ENCODE results near the gene COA4. TPM values are rescaled to one million over a fixed set of nuclear protein-coding genes. Genes with fewer than 3 reads are reported as not detected.

The COA4 gene
- total RNA-seq, 2 donors from 2014 or later, result 85.7 to 151 TPM

DNA sequence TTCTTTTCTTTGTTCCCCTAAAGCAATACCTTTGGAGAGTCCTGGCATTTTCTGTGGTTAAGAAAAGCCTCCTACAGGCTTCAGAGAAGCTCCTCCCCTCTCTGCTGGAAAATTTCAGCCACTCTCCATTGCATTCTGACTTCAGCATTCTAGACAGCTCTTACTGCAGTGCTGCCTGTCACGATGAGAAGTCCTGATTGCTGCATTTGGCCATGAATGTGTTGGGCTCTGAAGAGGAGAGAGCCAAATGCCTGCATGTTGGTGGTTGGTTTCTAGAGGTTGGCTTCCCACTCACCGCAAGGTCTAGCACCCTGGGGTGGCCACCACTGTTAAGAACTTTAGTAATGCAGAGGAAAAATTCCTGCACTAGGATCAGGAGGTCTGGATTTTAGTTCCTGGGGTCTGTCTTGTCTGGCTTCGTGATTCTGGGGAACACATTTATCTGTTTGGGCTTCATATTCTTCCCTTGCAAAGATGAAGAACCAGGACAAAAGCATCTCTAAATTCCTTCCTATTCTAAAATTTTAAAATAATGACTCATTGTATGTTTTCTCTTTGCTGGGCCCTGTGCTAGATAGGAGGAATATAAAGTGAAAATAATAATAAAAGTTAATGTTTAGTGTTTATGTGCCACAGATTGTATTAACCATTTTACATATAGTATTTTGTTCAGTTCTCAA, 38.1 kb downstream of the COA4 start:
- H3K4me1 ChIP-seq (ENCODE audit: control insufficient read depth, insufficient read depth, low read length), result no peaks in the 10 kb centered on the region
- no peak for TF ChIP-seq CTCF (conservative IDR thresholded peaks at IDR 0.05)
- no peaks in the 10 kb centered on the region for H3K27me3 ChIP-seq (ENCODE audit: control insufficient read depth, insufficient read depth, low read length, poor library complexity, severe bottlenecking)
- H3K36me3 ChIP-seq (ENCODE audit: control insufficient read depth, insufficient read depth, low read length), result peaks cover 2% of the 10 kb centered on the region
- H3K4me3 ChIP-seq (ENCODE audit: low read length), result no peak overlapping the region
- 77% methylated on average over 3 of the region's 3 CpGs; no CpG with 5 or more reads in 1 of the 2 experiments for WGBS, 2 experiments (ENCODE audit: insufficient coverage in 1 of 2, insufficient read length in 1 of 2)
- H3K36me3 Mint-ChIP-seq (ENCODE audit: low read depth), result peaks cover 21% of the 10 kb centered on the region
- no peaks in the 10 kb centered on the region for H3K9me3 Mint-ChIP-seq
- H3K4me1 Mint-ChIP-seq, result no peaks in the 10 kb centered on the region
- H3K4me3 Mint-ChIP-seq, result no peak overlapping the region
- DNase-seq, result peak; percentile 55
- H3K27ac Mint-ChIP-seq, result peak overlapping the region; percentile 3
- no peaks in the 10 kb centered on the region for H3K27me3 Mint-ChIP-seq (ENCODE audit: insufficient read depth)
- no peak overlapping the region for H3K9ac ChIP-seq (ENCODE audit: extremely low read depth, low read length, poor library complexity, severe bottlenecking)
- peak overlapping the region; percentile 24 for H3K27ac ChIP-seq (ENCODE audit: low read depth, low read length)
- H3K9me3 ChIP-seq (ENCODE audit: control insufficient read depth, low read length), result no peaks in the 10 kb centered on the region

DNA sequence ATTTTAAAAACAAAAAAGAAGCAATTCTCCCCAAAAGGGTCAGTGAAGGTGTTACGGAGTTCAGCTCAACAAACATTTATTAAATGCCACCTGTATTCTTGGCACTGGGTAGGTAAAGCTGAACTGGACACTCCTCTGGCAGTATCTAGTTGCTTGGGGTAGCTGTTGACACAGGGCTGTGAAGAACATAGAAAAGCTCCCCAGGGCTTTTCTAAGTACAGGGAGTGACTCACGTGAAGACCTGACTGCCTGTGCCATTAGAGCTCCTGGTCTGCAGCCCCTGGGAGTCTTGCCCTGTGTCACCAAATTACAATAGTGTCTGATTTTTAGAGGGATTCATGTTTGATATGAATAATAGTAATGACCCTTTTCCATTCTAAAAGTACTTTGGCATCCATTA, 43.6 kb downstream of the COA4 start:
- no peaks in the 10 kb centered on the region for H3K9me3 Mint-ChIP-seq
- TF ChIP-seq CTCF (conservative IDR thresholded peaks at IDR 0.05), result no peak
- H3K36me3 Mint-ChIP-seq (ENCODE audit: low read depth), result peaks cover 20% of the 10 kb centered on the region
- no peaks in the 10 kb centered on the region for H3K4me1 Mint-ChIP-seq
- Histone ChIP-seq H3K4me3 (ENCODE audit: low read length) (no peak overlapping the region), H3K27me3 (ENCODE audit: control insufficient read depth, insufficient read depth, low read length, poor library complexity, severe bottlenecking) (no peaks in the 10 kb centered on the region), H3K27ac (ENCODE audit: low read depth, low read length) (peak overlapping the region; percentile 38), H3K4me1 (ENCODE audit: control insufficient read depth, insufficient read depth, low read length) (no peaks in the 10 kb centered on the region), H3K9me3 (ENCODE audit: control insufficient read depth, low read length) (no peaks in the 10 kb centered on the region), H3K9ac (ENCODE audit: extremely low read depth, low read length, poor library complexity, severe bottlenecking) (no peak overlapping the region), H3K36me3 (ENCODE audit: control insufficient read depth, insufficient read depth, low read length) (peaks cover 2% of the 10 kb centered on the region)
- no peak overlapping the region for H3K27ac Mint-ChIP-seq
- H3K27me3 Mint-ChIP-seq (ENCODE audit: insufficient read depth), result no peaks in the 10 kb centered on the region
- DNase-seq, result no peak
- 85 to 100% methylated on average over 1 to 2 of the region's 2 CpGs for WGBS, 2 experiments (ENCODE audit: insufficient coverage in 1 of 2, insufficient read length in 1 of 2)
- H3K4me3 Mint-ChIP-seq, result no peak overlapping the region

- TF ChIP-seq CTCF (conservative IDR thresholded peaks at IDR 0.05), result no peak
- Histone ChIP-seq H3K9ac (ENCODE audit: extremely low read depth, low read length, poor library complexity, severe bottlenecking) (no peak overlapping the region), H3K36me3 (ENCODE audit: control insufficient read depth, insufficient read depth, low read length) (peaks cover 9% of the 10 kb centered on the region), H3K4me3 (ENCODE audit: low read length) (no peak overlapping the region), H3K27ac (ENCODE audit: low read depth, low read length) (no peak overlapping the region), H3K4me1 (ENCODE audit: control insufficient read depth, insufficient read depth, low read length) (no peaks in the 10 kb centered on the region), H3K27me3 (ENCODE audit: control insufficient read depth, insufficient read depth, low read length, poor library complexity, severe bottlenecking) (no peaks in the 10 kb centered on the region), H3K9me3 (ENCODE audit: control insufficient read depth, low read length) (no peaks in the 10 kb centered on the region)
- H3K4me3 Mint-ChIP-seq, result no peak overlapping the region
- no peak for DNase-seq
- peaks cover 28% of the 10 kb centered on the region for H3K36me3 Mint-ChIP-seq (ENCODE audit: low read depth)
- H3K27ac Mint-ChIP-seq, result no peak overlapping the region
- no peaks in the 10 kb centered on the region for H3K9me3 Mint-ChIP-seq
- 95 to 100% methylated on average over 1 of the region's 1 CpG for WGBS, 2 experiments (ENCODE audit: insufficient coverage in 1 of 2, insufficient read length in 1 of 2)
- no peaks in the 10 kb centered on the region for H3K4me1 Mint-ChIP-seq
- H3K27me3 Mint-ChIP-seq (ENCODE audit: insufficient read depth), result no peaks in the 10 kb centered on the region
Observed at GRCh38 chr11:73830261-73830660, 46.4 kb downstream of the COA4 start.

Other genes starting within 250 kb of the COA4 start
- 10 to 100 TPM; 44.6 to 81.0 TPM for gene PLEKHB1, start 230.3 kb downstream of the COA4 start, total RNA-seq
- gene RAB6A, start 115.8 kb downstream of the COA4 start, total RNA-seq, result 10 to 100 TPM; 77.9 to 79.5 TPM
- gene MRPL48, start 89.0 kb downstream of the COA4 start, total RNA-seq, result 10 to 100 TPM; 36.4 to 55.3 TPM
- gene PAAF1, start 153 bp upstream of the COA4 start, total RNA-seq, result 10 to 100 TPM; 31.3 to 74.3 TPM
- 1 to 10 TPM in 1 of 2 donors, under 1 TPM in 1; 0.44 to 1.2 TPM for gene DNAJB13, start 74.2 kb upstream of the COA4 start, total RNA-seq
- gene UCP2, start 106.0 kb upstream of the COA4 start, total RNA-seq, result 100 to 1,000 TPM; 140 to 202 TPM
- 1 to 10 TPM; 1.9 to 3.5 TPM for gene UCP3, start 132.2 kb upstream of the COA4 start, total RNA-seq